GM03348 (cell line): ENCODE measurements around the gene FAM53B.

Source experiments
- DNase-seq: peaks from one replicate; pipeline ENCODE4 v3.0.0; 2012; ENCODE audit warnings: low spot score

Gene FAM53B

GRCh38 chr10:124608093-124608721 is 136.0 kb downstream of the FAM53B start:
- no peak for DNase-seq

- no peak for DNase-seq
Observed at GRCh38 chr10:124607693-124608092, 136.5 kb downstream of the FAM53B start.

- no peak for DNase-seq
Observed at GRCh38 chr10:124606822-124607221, 137.4 kb downstream of the FAM53B start.

- no peak for DNase-seq
Observed at GRCh38 chr10:124605856-124606812, 138.0 kb downstream of the FAM53B start.

- DNase-seq = no peak
Observed at GRCh38 chr10:124605481-124605855, 138.7 kb downstream of the FAM53B start.

- DNase-seq = no peak
Observed at GRCh38 chr10:124605001-124605370, 139.2 kb downstream of the FAM53B start.

- DNase-seq = no peak
Observed at GRCh38 chr10:124604214-124605000, 139.8 kb downstream of the FAM53B start.

GRCh38 chr10:124603376-124604213 is 140.6 kb downstream of the FAM53B start:
- no peak for DNase-seq

- no peak for DNase-seq
Observed at GRCh38 chr10:124602646-124603365, 141.4 kb downstream of the FAM53B start.

- no peak for DNase-seq
Observed at GRCh38 chr10:124602121-124602561, 142.0 kb downstream of the FAM53B start.

GRCh38 chr10:124601431-124602120 is 142.6 kb downstream of the FAM53B start:
- no peak for DNase-seq

GRCh38 chr10:124601016-124601415 is 143.2 kb downstream of the FAM53B start:
- no peak for DNase-seq

GRCh38 chr10:124600051-124600880 is 143.9 kb downstream of the FAM53B start:
- no peak for DNase-seq

GRCh38 chr10:124599588-124600050 is 144.6 kb downstream of the FAM53B start:
- DNase-seq = no peak

GRCh38 chr10:124598773-124599587 is 145.2 kb downstream of the FAM53B start:
- DNase-seq = no peak

GRCh38 chr10:124598196-124598595 is 146.0 kb downstream of the FAM53B start:
- DNase-seq = no peak

- DNase-seq = no peak
Observed at GRCh38 chr10:124597846-124598165, 146.4 kb downstream of the FAM53B start.
